CD4-positive, alpha-beta T cell (primary cell): ENCODE measurements around the gene KCNMB4. TPM values are rescaled to one million over a fixed set of nuclear protein-coding genes. Genes with fewer than 3 reads are reported as not detected.

Source experiments
- ATAC-seq: fragments of 200-7000 bp; cut with Tn5 transposase; one replicate; pipeline ENCODE4 v1.10.0; 2022; ENCODE audit warnings: mild to moderate bottlenecking; ENCODE audit not compliant: poor library complexity
- CTCF ChIA-PET: fragments of 350-600 bp; sonication (Branson Sonifier 250); formaldehyde crosslinking; loops from one replicate; lab custom pipeline; 2021; ENCODE audit warnings: antibody characterized with exemption, inconsistent platforms; lab: Charles Lee
- POLR2A ChIA-PET: fragments of 350-600 bp; sonication (Branson Sonifier 250); formaldehyde crosslinking; loops from one replicate; lab custom pipeline; 2021; ENCODE audit warnings: antibody characterized with exemption, inconsistent platforms; lab: Charles Lee
- DNase-seq, 14 experiments: peaks; one replicate each; pipeline ENCODE4 v3.0.0-alpha.2; 2013 to 2020; ENCODE audit warnings: mixed read lengths in 2 of 14
- H3K27ac ChIP-seq, 2 donors: one replicate each; pipeline versions ENCODE4 v1.5.1 to v1.7.0; 2013; ENCODE audit warnings: low read length in 2 of 2, low read depth in 1 of 2, mild to moderate bottlenecking in 1 of 2
- H3K27me3 ChIP-seq, 2 experiments: 1 replicate in 1 of 2; 2 replicates in 1 of 2; pipeline versions ENCODE4 v1.6.1 to v1.7.0; 2013; ENCODE audit warnings: low read length in 2 of 2, control low read depth in 1 of 2, mild to moderate bottlenecking in 1 of 2, moderate library complexity in 1 of 2; ENCODE audit not compliant: insufficient read depth in 2 of 2, control insufficient read depth in 1 of 2
- H3K36me3 ChIP-seq: one replicate; pipeline ENCODE4 v1.6.1; 2013; ENCODE audit warnings: low read length, control low read depth; ENCODE audit not compliant: insufficient read depth
- H3K4me1 ChIP-seq: one replicate; pipeline ENCODE4 v1.6.1; 2013; ENCODE audit warnings: low read length, control low read depth; ENCODE audit not compliant: insufficient read depth
- H3K4me3 ChIP-seq: one replicate; pipeline ENCODE4 v1.5.1; 2013; ENCODE audit warnings: mild to moderate bottlenecking, low read length, moderate library complexity
- H3K9me3 ChIP-seq, 2 experiments: 1 replicate in 1 of 2; 2 replicates in 1 of 2; pipeline versions ENCODE4 v1.6.1 to v1.7.0; 2013; ENCODE audit warnings: low read length in 2 of 2, mild to moderate bottlenecking in 2 of 2, control low read depth in 1 of 2, moderate library complexity in 1 of 2; ENCODE audit not compliant: control insufficient read depth in 1 of 2, insufficient read depth in 1 of 2
- H3K27ac Mint-ChIP-seq: one replicate; pipeline ENCODE4 v1.8.0; 2020; ENCODE audit warnings: mixed read lengths
- H3K27me3 Mint-ChIP-seq: one replicate; pipeline ENCODE4 v1.8.0; 2021; ENCODE audit warnings: mixed read lengths
- H3K36me3 Mint-ChIP-seq: one replicate; pipeline ENCODE4 v1.8.0; 2021; ENCODE audit warnings: low read depth, mixed read lengths
- H3K4me1 Mint-ChIP-seq: one replicate; pipeline ENCODE4 v1.8.0; 2021; ENCODE audit warnings: low read depth, mixed read lengths
- H3K4me3 Mint-ChIP-seq: one replicate; pipeline ENCODE4 v1.8.0; 2020; ENCODE audit warnings: mild to moderate bottlenecking, mixed read lengths
- H3K9me3 Mint-ChIP-seq: one replicate; pipeline ENCODE4 v1.8.0; 2020; ENCODE audit warnings: mixed read lengths
- intact Hi-C, 2 experiments: fragments of 100-400 bp; cut with DNase I in 1 of 2; cut with micrococcal nuclease in 1 of 2; formaldehyde crosslinking; loops; one replicate each; pipeline versions ENCODE4 v1.15.1 to v1.9.0; 2023 to 2025; cut with DNase I, micrococcal nuclease
- total RNA-seq, 174 experiments: library from RNA in 2 of 174; stranded (reverse) in 2 of 174; gene quantifications; one replicate each; pipeline ENCODE4 v1.2.3 and lab custom pipeline; 2021 to 2026
- TF ChIP-seq, protein P1 (sequence below): fragments of 200-600 bp; IDR thresholded peaks from one replicate; pipeline ENCODE4 v1.8.0; 2022; ENCODE audit warnings: antibody characterized with exemption, mild to moderate bottlenecking

The KCNMB4 gene
- total RNA-seq, 2 experiments from 2014 or later: 0.53 to 0.71 TPM

- ChIA-PET CTCF (no interaction called here), POLR2A (no interaction called here)
These were observed 31.9 kb downstream of the KCNMB4 start for GRCh38 chr12:70398002-70398401.

GRCh38 chr12:70398862-70399261 lies 32.8 kb downstream of the KCNMB4 start:
- Histone ChIP-seq H3K27ac (no peak overlapping the region), H3K36me3 (no peaks in the 10 kb centered on the region), H3K4me3 (no peak overlapping the region), H3K4me1 (no peaks in the 10 kb centered on the region), H3K27me3 (no peaks in the 10 kb centered on the region), H3K9me3 (no peaks in the 10 kb centered on the region)
- TF ChIP-seq, protein P1, sequence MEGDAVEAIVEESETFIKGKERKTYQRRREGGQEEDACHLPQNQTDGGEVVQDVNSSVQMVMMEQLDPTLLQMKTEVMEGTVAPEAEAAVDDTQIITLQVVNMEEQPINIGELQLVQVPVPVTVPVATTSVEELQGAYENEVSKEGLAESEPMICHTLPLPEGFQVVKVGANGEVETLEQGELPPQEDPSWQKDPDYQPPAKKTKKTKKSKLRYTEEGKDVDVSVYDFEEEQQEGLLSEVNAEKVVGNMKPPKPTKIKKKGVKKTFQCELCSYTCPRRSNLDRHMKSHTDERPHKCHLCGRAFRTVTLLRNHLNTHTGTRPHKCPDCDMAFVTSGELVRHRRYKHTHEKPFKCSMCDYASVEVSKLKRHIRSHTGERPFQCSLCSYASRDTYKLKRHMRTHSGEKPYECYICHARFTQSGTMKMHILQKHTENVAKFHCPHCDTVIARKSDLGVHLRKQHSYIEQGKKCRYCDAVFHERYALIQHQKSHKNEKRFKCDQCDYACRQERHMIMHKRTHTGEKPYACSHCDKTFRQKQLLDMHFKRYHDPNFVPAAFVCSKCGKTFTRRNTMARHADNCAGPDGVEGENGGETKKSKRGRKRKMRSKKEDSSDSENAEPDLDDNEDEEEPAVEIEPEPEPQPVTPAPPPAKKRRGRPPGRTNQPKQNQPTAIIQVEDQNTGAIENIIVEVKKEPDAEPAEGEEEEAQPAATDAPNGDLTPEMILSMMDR: no peak
- ChIA-PET POLR2A (no interaction called here), CTCF (interaction anchor here (0.9 to 1.0 kb wide), 2 partner anchors 8 to 12 kb away, joined by 3 read pairs; no protein-coding TSS in a partner anchor)
- Mint-ChIP-seq H3K4me1 (no peaks in the 10 kb centered on the region), H3K27ac (no peak overlapping the region), H3K27me3 (no peaks in the 10 kb centered on the region), H3K36me3 (peaks cover 16% of the 10 kb centered on the region), H3K4me3 (no peak overlapping the region), H3K9me3 (no peaks in the 10 kb centered on the region)
- DNase-seq (no peak), ATAC-seq (no peak)
- intact Hi-C loops: no loop called here

More at GRCh38 chr12:70398002-70398401, 31.9 kb downstream of the KCNMB4 start:
- no peaks in the 10 kb centered on the region for H3K27me3 Mint-ChIP-seq
- H3K36me3 Mint-ChIP-seq: peaks cover 16% of the 10 kb centered on the region
- no peaks in the 10 kb centered on the region for H3K4me1 Mint-ChIP-seq
- Histone ChIP-seq H3K4me1 (no peaks in the 10 kb centered on the region), H3K27ac (no peak overlapping the region), H3K4me3 (no peak overlapping the region), H3K9me3 (no peaks in the 10 kb centered on the region), H3K27me3 (no peaks in the 10 kb centered on the region), H3K36me3 (no peaks in the 10 kb centered on the region)
- TF ChIP-seq, protein P1: no peak
- ATAC-seq (no peak), DNase-seq (no peak)
- no peak overlapping the region for H3K4me3 Mint-ChIP-seq
- H3K27ac Mint-ChIP-seq: no peak overlapping the region
- no peaks in the 10 kb centered on the region for H3K9me3 Mint-ChIP-seq
- intact Hi-C loops: no loop called here

DNA sequence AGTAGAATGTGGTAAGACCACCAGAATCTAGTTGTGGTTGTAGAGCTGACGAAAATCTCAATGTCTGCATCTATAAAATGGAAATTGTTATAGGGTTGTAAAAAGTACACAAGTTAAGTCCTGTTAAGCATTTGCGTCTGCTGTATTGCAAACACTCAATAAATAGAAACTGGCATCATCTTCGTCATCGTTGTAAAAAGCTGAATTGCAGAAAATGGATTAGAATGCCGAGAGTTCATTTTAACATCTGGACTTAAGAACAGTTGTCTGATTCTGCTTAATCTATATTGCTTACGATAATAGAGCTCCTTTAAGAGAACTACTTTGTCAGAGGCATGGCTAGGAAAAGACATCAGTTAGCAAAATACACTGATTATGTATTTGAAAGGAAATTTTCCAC lies 33.2 kb downstream of the KCNMB4 start:
- H3K27me3 ChIP-seq: no peaks in the 10 kb centered on the region
- no peaks in the 10 kb centered on the region for H3K9me3 Mint-ChIP-seq

More for the DNA sequence above, 33.2 kb downstream of the KCNMB4 start:
- TF ChIP-seq, protein P1: no peak
- intact Hi-C loops: no loop called here
- Histone ChIP-seq H3K4me3 (no peak overlapping the region), H3K27ac (no peak overlapping the region), H3K4me1 (no peaks in the 10 kb centered on the region), H3K9me3 (no peaks in the 10 kb centered on the region), H3K36me3 (no peaks in the 10 kb centered on the region)
- POLR2A ChIA-PET: no interaction called here
- no peaks in the 10 kb centered on the region for H3K27me3 Mint-ChIP-seq
- CTCF ChIA-PET: interaction anchor here (0.9 to 1.0 kb wide), 2 partner anchors 8 to 12 kb away, joined by 3 read pairs; no protein-coding TSS in a partner anchor
- no peak overlapping the region for H3K27ac Mint-ChIP-seq
- DNase-seq (no peak), ATAC-seq (no peak)
- H3K36me3 Mint-ChIP-seq: peaks cover 16% of the 10 kb centered on the region
- H3K4me3 Mint-ChIP-seq: no peak overlapping the region
- no peaks in the 10 kb centered on the region for H3K4me1 Mint-ChIP-seq
